HG03521 (cell line): ENCODE data around the gene PRAC1.

ENCODE experiments used
- ATAC-seq: cut with Tn5 transposase; IDR thresholded peaks from one replicate; pipeline ENCODE4 v1.9.1; 2021; ENCODE audit warnings: mild to moderate bottlenecking, moderate library complexity; ENCODE audit not compliant: unreplicated experiment

PRAC1 gene

DNA sequence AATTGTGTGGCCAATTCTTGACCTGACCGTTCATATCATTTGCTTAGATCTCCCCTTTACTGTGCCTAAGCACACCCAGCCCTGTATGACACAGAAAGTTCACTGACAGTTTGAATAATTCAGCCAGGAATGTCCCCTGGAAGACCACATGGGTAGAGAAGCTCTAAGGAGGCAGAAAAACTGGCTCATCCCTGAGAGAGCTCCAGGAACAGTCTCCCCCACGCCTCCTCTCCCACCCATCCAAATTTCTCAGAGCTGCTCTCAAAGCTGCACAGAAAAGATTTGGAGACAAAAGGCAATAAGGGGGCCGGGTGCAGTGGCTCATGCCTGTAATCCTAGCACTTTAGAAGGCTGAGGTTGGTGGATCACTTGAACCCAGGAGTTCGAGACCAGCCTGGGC, 11.2 kb downstream of the PRAC1 start:
- no peak for ATAC-seq

DNA sequence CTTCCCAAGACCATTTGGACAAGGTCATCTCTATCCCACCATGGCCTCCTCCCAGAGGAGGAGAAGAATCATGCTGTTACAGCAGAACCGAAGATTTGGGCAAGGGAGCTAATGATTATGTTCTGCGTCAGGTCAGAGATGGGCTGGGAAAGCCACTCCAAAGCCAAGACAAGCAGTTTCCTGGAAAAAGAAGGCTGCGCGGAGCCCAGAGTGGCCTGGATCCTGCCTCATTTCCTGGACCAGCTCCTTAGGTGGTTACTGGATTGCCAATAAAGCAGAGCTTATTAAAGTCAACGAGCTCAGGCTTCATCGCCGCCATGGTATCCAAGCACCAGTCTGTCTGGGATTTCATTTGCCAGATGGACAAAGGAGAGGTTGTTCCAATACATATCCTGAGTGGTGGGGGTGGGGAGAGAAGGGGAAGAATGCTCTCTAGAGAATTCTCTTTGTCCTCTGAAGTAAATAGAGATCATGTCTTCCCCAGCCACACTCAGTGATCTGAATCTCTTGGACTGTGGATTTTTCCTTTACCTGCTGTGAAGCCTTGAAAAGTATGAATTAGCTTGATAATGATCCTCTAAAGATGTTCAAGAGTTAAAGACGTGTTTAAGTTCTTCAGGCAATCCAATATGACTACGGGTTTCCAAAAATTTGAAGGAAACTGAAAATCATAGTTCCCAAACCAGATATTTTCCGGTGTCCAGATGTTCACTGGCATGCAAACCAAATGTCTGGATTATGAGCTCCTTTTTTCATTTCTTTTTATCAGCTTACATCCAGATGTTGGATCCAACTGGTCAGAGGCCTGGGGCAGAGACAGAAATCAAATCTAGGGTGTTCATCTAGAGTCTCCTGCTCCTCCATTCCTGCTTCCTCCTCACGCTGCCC, 17.7 kb downstream of the PRAC1 start:
- ATAC-seq: no peak

DNA sequence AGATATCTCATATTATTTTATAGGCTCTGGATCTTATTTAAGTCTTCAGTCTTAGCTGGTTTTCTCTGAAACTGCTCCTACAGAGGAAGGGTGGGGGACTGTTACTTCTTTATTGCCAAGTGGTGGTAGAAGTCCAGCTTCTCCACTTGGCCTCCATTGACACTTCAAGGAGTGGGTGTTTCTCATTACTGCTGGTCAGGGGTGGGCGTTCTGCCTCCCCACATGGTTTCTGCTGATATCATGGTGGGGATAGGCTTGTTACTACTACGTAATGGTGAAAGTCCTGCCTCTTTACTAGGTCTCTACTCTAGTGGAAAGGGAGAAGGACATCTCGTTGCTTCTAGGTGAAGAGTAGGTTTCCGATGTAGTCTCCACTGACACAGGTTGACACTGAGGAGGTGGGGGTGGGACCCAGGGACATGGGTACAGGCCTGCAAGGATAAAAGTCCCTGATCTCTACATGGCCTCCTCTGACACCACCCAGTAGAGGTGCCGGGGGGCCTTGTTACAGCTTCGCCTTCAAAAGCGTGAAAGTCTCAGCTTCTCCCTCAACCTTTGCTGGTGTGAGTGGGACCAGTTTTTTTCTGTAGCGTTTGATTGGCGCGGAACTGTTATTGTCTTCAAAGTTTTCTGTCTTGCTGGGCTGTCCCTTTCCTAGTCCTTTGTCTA, 20.3 kb downstream of the PRAC1 start:
- no peak for ATAC-seq

DNA sequence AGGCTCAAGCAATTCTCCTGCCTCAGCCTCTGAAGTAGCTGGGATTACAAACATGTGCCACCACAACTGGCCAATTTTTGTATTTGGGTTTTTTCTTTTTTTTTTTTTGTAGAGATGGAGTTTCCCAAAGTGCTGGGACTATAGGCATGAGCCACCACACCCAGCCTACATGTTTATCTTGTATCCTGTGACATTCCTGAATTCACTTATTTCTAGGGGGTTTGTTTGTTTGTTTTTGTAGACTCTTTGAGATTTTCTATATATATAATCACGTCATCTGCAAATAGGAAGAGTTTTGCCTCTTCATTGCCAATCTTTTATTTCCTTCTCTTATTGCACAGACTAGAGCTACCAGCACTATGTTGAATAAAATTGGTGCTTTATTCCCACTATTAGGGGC, 29.1 kb downstream of the PRAC1 start:
- ATAC-seq: no peak

DNA sequence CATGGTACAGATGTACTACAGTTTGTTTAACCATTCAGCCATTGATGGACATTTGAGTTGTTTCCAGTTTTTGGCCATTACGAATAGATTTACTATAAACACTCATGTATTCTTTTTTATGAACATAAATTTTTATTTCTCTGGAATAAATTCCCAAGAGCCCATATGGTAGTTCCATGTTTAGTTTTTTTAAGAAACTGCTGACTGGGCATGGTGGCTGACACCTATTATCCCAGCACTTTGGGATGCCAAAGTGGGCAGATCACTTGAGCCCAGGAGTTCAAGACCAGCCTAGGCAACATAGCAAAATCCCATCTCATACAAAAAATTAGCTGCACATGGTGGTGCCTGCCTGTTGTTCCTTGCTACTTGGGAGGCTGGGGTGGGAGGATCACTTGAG, 30.3 kb downstream of the PRAC1 start:
- ATAC-seq: no peak

DNA sequence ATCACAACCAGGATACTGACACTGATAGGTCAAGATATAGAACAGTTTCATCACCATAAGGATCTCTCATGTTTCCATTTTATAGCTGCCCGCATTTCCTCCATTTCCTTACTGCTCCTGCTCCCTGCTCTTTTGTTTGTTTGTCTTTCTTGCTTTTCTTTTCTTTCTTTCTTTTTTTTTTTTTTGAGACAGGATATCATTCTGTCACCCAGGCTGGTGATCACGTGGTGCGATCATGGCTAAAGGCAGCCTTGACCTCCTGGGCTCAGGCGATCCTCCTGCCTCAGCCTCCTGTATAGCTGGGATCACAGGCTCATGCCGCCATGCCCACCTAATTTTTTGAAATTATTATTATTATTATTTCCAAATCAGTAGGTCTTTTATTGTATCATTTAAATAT, 31.7 kb downstream of the PRAC1 start:
- no peak for ATAC-seq

DNA sequence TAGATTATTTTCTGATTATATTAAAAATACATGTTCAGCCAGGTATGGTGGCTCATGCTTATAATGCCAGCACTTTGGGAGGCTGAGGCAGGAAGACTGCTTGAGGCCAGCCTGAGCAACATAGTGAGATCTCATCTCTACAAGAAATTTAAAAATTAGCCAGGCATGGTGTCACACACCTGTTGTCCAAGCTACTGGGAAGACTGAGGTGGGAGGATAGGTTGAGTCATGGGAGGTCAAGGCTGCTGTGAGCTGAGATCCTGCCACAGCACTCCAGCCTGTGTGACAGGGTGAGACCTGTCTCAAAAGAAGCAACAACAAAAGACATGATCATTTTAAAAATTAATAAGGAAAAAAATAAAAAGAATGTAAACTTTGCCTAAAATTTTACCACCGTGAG, 40.7 kb downstream of the PRAC1 start:
- ATAC-seq: no peak

DNA sequence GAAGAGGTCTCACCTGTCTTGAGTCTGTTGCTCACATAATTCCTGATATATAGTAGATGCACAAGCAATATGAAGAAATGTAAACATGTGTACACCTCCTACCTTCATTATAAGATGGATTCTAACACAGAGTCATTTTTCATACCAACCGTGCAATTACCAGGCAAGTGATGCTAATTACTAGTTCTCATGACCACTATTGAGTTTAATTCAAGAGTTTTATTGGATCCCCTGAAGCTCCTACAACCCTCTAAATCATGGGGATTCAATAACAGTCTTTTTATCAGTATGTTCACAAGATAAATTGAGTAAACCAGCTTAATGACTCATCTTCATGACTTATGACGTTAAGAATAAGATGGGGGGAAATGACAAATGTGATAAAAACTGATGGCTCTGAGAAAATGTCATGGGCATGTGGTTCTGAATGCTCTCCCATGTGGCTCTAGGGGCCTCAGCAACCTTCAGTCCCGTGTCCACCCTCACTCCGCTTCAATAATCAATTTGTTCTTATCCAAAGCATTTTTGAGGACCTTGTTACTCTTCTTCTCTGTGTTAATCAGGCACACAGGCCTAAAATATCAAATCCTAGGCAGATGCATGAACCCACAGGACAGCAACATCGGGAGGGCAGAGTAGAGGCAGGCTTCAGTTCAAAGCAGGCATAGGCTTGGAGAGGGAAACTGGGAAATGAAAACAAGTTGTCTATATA, 42.8 kb downstream of the PRAC1 start:
- no peak for ATAC-seq

DNA sequence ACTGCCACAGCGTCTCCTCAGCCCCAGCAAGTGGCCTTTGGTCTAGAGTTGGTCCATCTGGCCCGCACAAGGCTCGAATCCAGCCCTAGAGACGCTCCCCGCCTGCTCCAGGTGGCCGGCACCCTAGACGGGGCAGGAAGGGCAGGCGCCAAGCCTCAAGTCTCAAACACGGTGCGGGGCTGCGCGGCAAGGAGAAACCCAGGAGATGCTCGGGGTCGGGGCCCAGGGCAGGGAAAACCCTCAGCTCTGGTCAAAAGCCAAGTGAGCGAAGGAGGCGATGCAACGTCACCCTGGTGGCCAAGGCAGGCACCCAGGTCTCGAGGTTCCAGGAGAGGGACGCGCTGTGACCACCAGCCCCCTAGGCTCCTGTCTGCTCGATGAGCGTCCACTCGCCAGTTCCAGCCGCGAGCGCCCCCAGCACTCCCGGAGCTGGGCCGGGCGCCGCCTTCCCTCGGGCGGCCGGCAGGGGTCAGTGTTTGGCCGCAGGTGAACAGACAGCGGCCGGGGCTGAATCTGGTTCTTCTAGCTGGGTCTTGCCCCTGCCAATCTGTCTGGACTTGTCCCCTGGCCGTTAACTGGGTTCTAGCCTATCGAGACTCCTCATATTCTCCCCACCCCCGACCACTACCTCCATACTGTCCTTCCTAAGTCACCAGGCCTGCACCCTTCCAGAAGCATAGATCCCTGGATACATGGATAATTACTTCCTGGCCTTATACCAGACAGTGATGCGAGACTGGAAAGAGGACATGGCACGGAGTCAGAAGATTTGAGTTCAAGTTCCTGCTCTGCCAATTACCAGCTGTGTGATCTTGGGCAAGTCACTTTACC, 44.0 kb downstream of the PRAC1 start:
- ATAC-seq: no peak

DNA sequence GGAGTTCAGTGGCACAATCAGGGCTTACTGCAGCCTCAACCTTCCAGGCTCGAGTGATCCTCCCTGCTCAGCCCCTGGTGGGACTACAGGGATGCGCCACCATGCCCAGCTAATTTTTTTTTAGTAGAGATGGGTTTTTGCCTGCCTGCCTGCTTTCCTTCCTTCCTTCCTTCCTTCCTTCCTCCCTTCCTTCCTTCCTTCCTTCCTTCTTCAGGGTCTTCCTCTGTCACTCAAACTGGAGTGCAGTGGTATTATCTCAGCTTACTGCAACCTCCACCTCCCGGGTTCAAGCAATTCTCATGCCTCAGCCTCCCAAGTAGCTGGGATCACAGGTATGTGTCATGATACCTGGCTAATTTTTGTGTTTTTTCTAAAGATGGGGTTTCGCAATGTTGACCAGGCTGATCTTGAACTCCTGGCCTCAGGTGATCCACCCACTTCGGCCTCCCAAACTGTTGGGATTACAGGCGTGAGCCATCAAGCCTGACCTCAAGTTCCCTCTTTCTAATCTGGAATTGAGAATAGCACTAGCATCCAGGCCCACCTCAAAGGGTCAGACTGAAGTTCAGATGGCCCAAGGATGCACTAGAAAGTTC, 45.3 kb downstream of the PRAC1 start:
- ATAC-seq: no peak

DNA sequence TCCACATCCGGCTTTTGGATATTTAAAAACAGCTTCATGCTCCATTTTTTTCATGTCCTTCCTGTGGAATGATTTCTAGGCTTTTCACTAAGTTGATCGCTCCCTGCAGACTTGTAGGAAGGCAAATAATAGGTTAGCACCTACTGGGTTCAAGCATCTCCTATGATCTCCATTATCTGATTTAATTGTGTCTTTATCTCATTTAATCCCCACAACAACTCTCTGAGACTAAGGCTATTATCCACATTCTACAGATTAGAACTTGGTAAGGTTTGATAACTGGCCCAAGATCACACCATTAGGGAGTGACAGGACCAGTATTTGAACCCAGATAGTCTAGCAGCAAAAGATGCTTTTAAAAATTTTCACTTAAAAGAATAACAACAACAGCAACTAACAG, 50.0 kb downstream of the PRAC1 start:
- no peak for ATAC-seq
